Hepatocyte (in vitro differentiated cells): ENCODE data around the gene IFNL4.

ENCODE experiments used
- EZH2 ChIP-seq: fragments of 200-600 bp; sonication (generic); IDR thresholded peaks from 2 replicates; pipeline ENCODE4 v1.6.1; 2016; ENCODE audit warnings: antibody characterized with exemption, mild to moderate bottlenecking, borderline replicate concordance
- EZH2phosphoT487 ChIP-seq: fragments of 200-600 bp; sonication (generic); IDR thresholded peaks from one replicate; pipeline ENCODE4 v1.6.1; 2018; ENCODE audit warnings: antibody characterized with exemption, mild to moderate bottlenecking, low read depth, moderate library complexity; ENCODE audit not compliant: unreplicated experiment, severe bottlenecking
- TF ChIP-seq, protein P1 (sequence below): fragments of 200-600 bp; sonication (generic); IDR thresholded peaks from 2 replicates; pipeline ENCODE4 v1.5.1; 2016; ENCODE audit warnings: antibody characterized with exemption, mild to moderate bottlenecking; ENCODE audit not compliant: poor library complexity

DNA sequence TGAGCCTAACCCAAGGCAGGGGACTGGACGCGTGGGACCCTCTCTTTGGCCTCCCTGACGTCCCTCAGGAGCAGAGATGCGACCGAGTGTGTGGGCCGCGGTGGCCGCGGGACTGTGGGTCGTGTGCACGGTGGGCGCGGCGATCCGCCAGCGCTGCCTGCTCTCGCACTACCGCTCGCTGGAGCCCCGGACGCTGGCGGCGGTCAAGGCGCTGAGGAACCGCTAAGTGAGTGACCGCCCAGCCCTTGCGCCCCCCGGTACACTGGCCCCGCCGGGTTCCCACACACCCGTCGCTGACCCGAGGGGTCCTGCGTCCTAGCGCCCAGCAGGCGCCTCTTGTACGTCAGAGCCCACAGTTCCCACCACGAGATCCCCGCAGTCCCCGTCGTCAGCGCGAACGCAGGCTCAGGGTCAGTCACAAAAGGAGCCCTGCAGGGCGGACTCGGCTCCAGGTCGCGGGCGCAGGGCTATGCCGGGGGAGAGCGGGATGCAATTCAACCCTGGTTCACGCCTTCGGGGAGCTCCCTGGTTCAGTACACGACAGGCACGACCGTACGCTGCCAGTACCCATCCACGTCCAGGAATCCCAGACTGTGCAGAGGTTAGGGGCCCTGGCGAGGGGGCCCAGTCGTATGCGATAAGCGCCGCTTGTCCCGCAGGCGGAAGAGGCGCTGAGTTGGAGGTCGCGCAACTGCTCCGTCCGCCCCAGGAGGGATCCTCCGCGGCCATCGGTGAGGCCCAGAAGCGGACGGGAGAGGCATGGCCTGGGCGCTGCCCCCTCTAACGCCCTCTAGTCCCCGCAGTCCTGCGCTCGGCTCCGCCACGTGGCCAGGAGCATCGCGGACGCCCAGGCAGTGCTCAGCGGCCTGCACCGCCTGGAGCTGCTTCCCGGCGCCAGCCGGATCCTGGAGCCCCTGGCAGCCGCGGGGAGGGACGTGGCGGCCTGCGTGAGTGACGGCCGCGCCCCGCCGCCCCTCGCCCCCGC, 15.9 kb upstream of the IFNL4 start:
- TF ChIP-seq, protein P1, sequence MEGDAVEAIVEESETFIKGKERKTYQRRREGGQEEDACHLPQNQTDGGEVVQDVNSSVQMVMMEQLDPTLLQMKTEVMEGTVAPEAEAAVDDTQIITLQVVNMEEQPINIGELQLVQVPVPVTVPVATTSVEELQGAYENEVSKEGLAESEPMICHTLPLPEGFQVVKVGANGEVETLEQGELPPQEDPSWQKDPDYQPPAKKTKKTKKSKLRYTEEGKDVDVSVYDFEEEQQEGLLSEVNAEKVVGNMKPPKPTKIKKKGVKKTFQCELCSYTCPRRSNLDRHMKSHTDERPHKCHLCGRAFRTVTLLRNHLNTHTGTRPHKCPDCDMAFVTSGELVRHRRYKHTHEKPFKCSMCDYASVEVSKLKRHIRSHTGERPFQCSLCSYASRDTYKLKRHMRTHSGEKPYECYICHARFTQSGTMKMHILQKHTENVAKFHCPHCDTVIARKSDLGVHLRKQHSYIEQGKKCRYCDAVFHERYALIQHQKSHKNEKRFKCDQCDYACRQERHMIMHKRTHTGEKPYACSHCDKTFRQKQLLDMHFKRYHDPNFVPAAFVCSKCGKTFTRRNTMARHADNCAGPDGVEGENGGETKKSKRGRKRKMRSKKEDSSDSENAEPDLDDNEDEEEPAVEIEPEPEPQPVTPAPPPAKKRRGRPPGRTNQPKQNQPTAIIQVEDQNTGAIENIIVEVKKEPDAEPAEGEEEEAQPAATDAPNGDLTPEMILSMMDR: no peak
- peak; percentile 57 for TF ChIP-seq EZH2
- TF ChIP-seq EZH2phosphoT487: peak; percentile 26
